GM19025 (cell line): ENCODE measurements around the gene ADAMTS5.

Experiments used
- ATAC-seq: cut with Tn5 transposase; IDR thresholded peaks from one replicate; pipeline ENCODE4 v1.9.1; 2021; ENCODE audit warnings: mild to moderate bottlenecking, low read depth, moderate library complexity; ENCODE audit not compliant: unreplicated experiment

ADAMTS5 gene

DNA sequence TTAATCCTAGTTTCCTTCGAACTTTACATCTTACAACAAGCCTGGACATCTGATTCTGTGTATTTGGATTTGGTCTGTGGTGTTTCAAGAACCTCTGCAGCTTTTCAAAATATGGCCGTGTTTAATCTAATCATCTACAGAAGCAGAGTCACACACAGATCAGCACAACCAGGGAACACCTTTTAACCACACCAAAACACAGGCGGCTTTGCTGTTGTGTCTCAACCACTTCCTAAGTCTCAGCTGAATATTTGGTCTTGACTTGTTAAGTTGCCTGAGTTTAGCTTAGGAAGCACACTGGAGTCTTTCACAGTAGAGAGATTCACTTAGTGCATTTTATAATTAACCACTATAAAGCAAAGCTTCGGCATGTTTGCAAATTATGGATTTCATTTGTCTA is 17.1 kb downstream of the ADAMTS5 start:
- ATAC-seq, result no peak

DNA sequence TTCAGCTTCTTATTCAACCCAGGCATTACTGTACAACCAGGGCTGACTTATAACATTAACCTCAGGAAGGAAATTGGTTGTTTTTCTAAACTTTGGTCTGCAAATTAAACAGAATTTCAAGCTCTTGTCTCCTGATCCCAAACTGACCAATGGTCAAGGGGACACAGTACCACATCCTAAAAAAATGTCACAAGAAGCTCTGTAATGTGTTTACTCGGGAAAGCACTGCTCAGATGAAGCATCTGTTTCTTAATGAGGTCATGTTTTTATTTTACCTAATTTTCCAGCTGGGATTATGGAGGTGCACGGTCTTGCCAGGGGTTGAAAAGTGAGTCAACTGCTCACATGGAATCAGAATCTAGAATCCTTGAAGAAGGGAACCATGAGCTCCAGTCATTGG is 18.7 kb downstream of the ADAMTS5 start:
- ATAC-seq, result no peak

DNA sequence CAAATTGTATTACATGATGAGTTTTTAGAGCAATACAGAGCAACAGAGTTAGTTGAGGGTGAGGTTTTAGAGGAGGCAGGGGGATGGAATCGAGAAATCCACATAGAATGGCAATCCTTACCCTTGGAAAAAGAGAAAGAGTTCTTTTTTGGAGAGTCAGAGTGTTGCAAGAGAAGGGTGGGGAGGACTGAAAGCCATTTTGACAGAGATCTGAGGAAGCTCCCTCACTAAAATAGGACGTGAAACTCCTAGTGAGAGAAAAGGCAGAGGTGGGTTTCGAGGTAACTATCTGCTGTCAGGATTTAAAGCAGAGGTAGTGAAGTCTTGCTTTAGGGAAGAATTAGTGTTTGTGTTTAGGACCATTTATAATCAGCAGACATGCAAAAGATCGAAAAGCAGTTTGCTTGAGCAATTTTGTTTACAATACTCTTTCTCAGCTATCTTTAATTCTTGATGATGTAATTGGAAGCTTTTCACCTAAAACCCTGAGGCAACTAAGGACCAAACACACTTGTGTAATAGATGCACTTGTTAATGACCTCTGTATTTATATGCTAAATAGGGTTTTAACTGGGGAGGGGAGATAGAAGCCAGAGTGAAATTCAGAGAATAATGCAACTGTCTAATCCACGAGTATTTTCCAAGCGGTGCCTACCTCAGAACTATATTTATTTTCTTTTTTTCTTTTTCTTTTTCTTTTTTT is 20.0 kb downstream of the ADAMTS5 start:
- ATAC-seq, result no peak

DNA sequence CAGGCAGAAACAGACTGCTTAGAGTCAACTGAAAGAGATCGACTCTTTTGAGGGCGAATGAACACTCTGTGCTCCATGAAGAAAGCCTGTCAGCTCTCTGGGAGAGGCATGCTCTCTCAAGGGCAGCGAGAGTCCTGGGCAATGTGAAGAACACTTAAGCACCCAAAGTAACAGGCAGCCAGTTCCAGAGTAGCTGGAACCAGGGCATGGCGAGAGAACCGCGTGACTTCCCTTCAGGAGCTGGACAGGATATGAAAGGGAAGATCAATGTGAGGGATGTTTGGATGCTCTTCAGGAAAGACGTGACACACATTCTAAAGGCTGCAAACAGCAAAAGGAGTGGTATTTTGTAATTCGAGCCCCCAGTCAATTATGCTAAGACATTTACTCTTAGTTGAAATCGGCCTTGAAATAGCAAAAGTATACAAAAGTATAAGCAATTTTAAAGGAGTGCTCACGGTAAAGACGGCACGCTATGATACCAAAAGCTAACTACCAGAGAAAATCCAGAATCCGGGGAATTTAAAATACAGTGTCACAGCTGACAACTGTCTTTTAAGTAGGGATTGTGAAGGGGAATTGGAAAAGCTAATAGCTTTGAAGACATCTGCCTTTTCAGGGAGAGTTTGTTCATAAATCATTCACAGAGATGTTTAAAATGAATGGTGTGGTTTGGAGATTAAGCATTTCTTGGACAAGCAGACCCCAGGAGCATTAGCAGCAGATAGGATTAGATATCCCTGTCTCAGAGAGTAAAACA is 20.8 kb downstream of the ADAMTS5 start:
- no peak for ATAC-seq

DNA sequence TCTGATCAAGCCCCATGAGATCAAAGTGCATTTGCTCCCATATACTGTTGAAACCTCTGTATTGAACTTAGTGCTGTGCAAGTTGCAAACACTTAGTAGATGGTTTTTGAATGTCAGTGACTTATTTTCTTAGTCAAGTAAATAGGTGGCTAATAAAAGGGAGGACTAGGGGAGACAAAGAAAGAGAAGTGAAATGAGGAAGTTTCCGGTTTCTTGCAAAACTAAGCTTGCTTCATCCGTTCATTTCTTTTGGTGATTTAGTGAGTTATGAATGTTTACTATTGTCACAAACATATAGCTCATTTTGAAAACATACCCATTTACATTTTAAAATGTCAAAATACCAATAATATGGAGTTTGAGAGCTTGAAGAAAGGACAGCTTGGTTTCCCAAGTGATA is 23.0 kb downstream of the ADAMTS5 start:
- no peak for ATAC-seq

DNA sequence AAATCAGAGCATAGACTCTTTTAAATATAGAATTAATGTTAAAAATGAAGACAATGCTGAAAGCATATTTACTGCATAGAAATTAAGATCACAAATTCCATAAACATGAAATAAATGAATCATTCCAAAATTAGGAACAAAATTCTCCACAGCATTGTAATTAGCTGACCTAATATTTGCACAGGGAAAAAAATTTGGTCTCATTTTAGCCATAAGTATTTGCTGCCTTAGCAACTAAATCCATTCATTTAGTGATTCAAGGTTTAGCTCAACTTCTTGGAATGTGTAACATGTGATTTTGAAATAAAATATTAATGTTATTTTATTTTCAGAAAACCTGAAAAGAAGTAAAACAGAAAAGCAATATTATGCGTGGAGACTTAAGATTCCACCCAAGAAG is 25.5 kb downstream of the ADAMTS5 start:
- no peak for ATAC-seq

DNA sequence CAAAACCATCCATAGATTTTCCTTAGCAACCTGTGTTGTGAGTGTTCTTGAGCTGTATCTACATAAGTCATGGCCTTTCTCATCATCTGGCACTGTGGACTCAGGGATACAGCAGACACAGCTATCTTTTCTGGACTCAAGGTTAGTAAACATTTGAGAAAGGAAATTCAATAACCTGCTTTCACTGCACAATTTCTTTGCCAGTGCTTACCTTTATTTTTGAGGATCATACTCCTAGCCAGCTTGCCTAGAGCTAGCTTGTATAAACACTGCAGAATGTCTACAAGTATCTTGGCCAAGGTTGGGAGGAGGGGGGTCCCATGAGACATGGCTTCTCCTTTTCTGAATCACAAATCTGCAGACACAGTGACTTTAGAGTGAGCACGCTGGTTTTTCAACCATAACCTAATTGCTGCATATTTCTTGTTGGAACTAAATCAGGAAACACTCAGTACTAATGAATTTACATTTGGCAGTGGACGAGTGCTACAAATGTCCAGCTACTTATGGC is 27.2 kb downstream of the ADAMTS5 start:
- ATAC-seq, result no peak

DNA sequence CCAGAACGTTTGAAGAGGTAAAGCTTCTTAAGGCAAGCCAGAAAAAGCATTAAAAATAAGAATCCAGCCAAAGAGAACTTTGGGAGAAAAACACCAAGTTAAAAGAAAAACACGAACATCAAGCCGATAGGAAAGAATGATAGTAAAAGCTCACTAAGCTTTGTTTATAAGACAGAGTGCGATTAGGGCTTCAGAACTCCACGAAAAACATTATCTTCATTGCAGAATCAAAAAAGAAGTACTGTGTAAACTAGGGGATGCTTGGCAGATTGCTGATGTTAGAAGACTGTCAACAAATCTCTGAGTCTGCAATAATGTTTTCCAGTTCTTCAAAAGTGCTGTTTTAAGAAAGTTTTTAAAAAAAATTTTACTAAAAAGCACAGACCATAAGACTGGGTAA is 30.2 kb downstream of the ADAMTS5 start:
- ATAC-seq, result no peak

DNA sequence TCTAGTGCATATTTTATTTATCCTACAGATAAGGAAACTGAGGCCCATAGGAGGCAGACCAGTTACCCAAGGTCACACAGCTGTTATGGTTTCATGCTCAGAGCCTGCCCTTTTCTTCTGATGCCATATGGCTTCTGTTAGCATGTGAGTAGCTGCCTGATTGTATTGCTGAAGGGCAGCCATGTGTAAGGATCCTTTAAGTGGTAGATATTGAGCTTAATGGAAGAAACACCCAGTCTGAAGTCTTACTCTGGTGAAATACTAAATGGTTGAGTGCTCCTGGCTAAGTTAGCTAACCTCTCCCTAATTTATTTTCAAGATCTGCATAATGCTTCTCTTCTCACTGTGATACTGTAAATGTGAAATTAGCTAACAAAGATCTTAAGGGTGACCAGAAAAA is 30.9 kb downstream of the ADAMTS5 start:
- ATAC-seq, result no peak

DNA sequence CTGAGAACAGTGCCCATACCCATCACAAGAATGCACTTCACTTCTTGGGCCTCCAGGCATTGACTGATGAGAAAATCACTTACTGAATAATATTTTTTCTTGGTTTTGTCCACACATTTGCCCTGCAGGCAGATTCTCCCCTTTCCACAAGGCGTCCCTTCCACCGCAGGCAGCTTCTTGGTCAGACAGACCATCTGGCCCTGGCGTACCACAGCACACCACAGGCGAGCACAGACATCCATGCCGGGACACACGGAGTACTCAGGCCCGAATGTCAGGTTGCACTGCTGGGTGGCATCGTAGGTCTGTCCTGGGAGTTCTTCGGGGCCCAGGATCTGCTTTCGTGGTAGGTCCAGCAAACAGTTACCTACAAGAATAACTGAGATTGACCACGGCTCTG is 32.5 kb downstream of the ADAMTS5 start:
- no peak for ATAC-seq

DNA sequence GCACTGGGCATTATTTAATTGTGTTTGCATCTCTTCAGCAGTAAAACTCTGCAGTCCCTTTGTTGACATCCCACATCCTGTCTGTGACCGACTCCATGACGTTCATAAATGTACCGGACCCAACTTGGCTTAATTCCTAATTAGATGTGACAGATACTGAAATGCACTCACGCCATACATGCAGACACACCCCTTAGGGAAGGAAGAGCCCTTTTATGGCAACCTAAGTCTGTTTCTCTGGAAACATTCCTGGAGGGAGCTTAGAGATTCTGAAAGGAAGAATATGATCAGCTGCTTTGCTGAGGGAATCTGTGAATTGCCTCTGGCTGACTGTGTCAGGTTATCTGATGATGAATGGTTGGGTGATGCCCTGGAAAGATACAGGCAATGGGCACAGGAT is 33.4 kb downstream of the ADAMTS5 start:
- no peak for ATAC-seq

DNA sequence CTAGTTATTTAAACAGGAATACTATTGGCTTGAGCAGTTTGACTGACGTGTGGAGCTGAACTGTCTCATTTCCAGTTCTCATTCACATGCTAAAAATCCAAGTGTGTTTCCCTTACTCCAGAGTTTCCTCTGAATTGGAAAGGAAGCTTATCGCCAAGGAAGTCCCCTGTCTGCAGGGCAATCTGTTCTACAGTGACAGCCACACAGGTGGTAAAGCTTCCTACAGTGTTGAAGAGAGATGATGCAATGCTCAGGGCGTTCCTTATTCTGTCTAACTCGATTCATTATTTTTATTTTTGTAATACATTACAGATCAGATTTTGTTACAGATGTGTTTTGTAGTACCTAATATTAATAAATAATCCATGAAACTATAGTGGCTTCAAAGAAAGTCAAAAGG is 41.3 kb downstream of the ADAMTS5 start:
- no peak for ATAC-seq

DNA sequence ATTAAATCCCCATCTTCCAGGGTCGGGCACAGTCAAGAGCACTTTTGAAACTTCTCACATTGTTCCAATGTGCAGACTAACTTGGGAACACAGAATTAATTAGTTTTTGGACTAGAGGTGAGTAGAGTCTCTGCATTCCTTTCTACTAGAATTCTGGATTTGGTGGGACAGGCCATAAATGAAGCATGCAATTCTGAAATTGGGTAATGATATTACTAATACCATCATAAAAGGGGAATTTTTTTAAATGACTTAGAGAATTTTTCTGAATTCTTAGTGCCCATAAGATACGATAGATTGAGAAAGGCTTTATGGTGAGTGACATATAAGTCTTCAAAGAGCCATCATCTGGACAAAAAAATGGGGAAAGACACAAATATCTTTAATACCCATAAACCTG is 41.8 kb downstream of the ADAMTS5 start:
- ATAC-seq, result no peak

DNA sequence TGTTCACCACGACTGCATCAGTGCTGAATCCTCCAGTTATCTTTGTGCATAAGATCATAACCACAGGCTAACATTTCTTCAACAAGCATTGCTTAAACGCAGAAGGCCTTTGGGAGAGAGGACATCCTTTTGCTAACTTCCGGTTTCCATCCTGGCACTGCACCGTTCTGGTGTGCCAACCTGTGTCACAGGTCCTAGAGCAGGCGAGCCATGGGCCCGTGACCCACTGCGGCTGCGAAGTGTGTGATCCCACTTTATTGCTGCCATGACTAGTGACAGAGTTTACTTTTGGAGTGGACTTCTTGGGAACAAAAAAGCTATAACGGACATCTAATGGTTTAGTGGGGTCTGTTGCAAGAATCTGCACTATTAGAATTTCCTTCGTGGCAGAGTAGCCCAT is 42.9 kb downstream of the ADAMTS5 start:
- no peak for ATAC-seq

DNA sequence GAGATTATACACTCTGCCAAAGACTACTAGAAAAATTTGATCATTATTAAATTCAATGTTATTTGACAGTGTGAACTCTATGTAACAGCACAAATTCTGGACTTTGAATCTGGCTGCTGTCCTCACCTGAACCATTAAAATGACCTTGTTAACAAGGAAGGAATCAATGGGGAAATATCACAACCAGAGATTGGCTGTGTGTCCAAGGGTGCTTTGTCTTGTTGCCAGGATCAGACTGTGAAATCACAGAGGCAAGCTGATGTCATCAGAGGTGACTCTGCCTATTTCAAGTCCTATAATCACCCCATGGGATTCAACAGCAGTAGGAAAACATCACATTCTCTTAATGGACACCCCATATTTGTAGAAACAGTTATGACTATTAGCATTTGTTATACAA is 46.8 kb downstream of the ADAMTS5 start:
- ATAC-seq, result no peak

DNA sequence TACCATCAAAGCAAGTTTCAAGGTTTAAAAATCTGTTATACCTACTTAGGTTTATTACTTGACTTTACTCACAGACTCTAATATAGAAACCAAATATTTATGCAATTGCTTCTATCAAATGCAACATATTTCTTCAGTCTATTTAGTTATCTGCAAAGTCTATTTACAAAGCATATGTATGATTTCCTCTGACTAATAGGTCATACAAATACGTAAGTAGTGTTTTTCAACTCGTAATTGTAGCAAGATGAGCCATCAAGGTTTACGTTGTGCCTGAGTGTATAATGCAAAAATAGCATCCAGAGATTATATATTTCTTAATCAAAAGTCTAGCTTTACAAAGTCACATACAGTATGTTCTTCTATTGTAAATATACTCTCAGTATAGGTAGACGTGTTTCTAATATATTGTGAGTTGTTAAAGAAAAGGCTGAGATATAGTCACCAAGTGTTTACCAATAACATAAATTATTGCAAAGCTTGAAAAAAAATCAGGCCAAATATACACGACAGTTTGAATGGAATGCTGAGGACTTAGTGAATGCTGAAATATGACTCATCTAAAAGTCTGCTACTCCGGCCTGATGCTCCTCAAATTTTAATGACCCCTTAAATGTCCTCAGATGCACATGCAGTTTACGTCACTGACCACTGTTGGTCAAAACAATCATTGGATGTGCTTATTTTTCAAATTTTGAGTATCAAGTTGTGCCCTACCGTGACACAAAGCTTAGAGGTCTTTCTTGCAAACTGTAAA is 48.4 kb downstream of the ADAMTS5 start:
- no peak for ATAC-seq

DNA sequence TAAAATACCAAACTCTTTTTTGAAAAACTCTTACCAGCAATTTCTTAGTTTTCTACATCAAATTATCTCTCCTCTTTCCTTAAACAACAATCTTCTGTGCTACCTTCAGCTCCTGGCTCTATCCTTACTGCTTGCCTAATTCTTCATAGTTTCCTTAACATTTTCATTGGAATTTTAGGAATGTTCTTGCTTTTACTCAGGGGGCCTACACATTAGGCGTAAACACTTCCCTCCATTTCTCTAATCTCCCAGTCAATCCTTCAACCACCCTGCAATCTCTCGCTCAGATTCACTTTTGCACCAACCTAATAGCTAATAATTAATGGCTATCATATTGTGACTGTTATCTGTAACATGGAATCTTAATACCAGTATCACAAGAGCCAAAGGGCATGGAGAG is 50.1 kb downstream of the ADAMTS5 start:
- no peak for ATAC-seq

DNA sequence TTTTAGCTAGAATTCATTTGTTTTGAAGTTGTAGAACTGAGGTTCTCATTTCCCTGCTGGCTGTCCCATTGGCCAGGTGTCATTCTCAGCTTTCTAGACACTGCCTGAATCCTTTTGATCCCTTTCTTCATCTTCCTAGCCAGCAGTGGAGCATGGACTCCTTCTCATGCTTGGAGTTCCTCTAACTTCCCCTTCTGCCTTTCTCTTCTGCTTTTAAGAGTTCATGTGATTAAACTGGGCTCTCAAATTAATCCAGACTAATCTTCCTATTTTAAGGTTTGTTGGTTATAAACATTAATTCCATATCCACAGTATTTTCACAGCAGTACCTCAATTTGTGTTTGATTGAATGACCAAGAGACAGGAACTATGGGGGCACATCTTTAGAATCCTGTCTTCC is 52.3 kb downstream of the ADAMTS5 start:
- no peak for ATAC-seq

DNA sequence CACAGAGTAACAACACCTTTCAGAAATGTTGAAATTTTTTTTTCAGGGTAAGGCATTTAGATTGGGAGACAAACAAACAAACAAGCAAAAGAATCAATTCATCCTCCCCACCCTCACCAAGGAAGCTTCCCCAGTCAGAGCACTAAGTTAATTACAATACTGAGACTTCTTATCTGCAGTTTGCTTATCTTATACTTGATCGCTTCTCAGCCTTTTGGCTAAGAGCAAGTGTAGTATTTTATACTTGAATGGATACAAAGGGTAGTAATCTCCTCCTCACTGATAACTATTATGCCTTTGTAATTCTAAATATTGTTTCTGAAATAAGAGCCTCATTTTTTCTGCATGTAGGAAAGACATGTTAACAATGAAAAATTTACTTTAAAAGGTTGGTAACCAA is 54.4 kb downstream of the ADAMTS5 start:
- ATAC-seq, result no peak

DNA sequence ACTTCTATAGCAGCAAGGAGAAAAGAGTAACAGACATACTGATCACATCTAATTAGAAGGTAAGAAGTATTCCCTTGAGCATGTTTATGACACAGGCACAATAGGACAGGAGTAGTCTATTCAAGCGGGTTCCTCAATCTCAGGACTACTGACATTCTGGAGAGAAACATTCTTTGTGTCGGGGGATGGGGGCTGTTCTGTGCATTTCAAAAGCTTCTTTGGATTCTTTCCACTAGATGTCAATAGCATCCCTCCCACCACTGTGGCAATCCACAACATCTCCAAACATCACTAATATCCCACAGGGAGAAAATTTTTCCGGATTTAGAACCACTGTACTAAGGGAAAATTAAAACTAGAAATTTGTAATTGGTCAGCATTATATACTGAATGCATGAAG is 56.9 kb downstream of the ADAMTS5 start:
- ATAC-seq, result no peak

DNA sequence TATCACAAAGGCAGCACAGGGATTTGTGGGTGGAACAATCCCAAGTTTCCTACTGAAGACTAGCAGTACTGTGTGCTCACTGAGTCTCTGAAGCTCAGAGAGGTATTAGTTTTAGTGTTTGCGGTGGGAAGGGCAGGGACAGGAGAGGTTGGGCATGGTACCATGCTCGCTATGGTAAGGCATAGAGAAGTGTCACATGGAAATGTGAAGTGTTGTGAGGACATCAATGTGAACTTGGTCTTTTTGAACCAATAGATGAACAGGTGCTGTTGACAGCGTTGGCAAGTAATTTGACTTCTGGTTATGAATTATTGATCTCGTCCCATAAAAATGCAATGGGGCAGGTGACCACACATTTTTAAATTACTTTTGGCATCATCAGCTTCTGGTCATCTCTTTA is 65.9 kb downstream of the ADAMTS5 start:
- no peak for ATAC-seq
